GM23338 (cell line): ENCODE results near the gene GPD1. TPM values are rescaled to one million over a fixed set of nuclear protein-coding genes. Genes with fewer than 3 reads are reported as not detected.

Source experiments
- ATAC-seq: fragments of 200-7000 bp; cut with Tn5 transposase; 3 replicates; pipeline ENCODE4 v1.9.1; 2020
- DNase-seq: peaks from one replicate; pipeline ENCODE4 v3.0.0-alpha.2; 2015; ENCODE audit warnings: low spot score
- H2AFZ ChIP-seq: fragments of 200-600 bp; sonication (generic); 2 replicates; pipeline ENCODE4 v1.8.0; 2016; ENCODE audit warnings: antibody characterized with exemption, mild to moderate bottlenecking, moderate library complexity
- H3F3A ChIP-seq: fragments of 200-600 bp; sonication (generic); replicated peaks from 2 replicates; pipeline ENCODE4 v1.8.0; 2017; ENCODE audit warnings: antibody characterized with exemption, mixed run types, low read depth
- H3K27ac ChIP-seq: fragments of 200-600 bp; sonication (generic); 2 replicates; pipeline ENCODE4 v1.6.1; 2016; ENCODE audit warnings: low read depth
- H3K27me3 ChIP-seq: fragments of 200-600 bp; sonication (generic); 2 replicates; pipeline ENCODE4 v1.8.0; 2016; ENCODE audit warnings: mild to moderate bottlenecking, mixed run types, moderate library complexity; ENCODE audit not compliant: insufficient read depth
- H3K36me3 ChIP-seq: fragments of 200-600 bp; sonication (generic); 2 replicates; pipeline ENCODE4 v1.8.0; 2016; ENCODE audit warnings: mild to moderate bottlenecking; ENCODE audit not compliant: insufficient read depth
- H3K4me1 ChIP-seq: fragments of 200-600 bp; sonication (generic); 2 replicates; pipeline ENCODE4 v1.8.0; 2016; ENCODE audit warnings: mild to moderate bottlenecking, moderate library complexity; ENCODE audit not compliant: insufficient read depth
- H3K4me2 ChIP-seq: fragments of 200-600 bp; sonication (generic); 2 replicates; pipeline ENCODE4 v1.7.1; 2017; ENCODE audit warnings: mixed run types
- H3K4me3 ChIP-seq: fragments of 200-600 bp; sonication (generic); 2 replicates; pipeline ENCODE4 v1.6.1; 2016; ENCODE audit warnings: mixed run types
- H3K79me2 ChIP-seq: fragments of 200-600 bp; sonication (generic); replicated peaks from 2 replicates; pipeline ENCODE4 v1.8.0; 2017; ENCODE audit warnings: mild to moderate bottlenecking; ENCODE audit not compliant: insufficient read depth
- H3K9me2 ChIP-seq: fragments of 200-600 bp; sonication (generic); 2 replicates; pipeline ENCODE4 v1.8.0; 2017; ENCODE audit not compliant: insufficient read depth
- H4K20me1 ChIP-seq: fragments of 200-600 bp; sonication (generic); replicated peaks from 2 replicates; pipeline ENCODE4 v1.8.0; 2017; ENCODE audit warnings: mild to moderate bottlenecking; ENCODE audit not compliant: insufficient read depth
- H3K27ac Mint-ChIP-seq: 2 replicates; pipeline ENCODE4 v1.8.0; 2020; ENCODE audit warnings: inconsistent platforms, mild to moderate bottlenecking, moderate library complexity, mixed read lengths
- H3K27me3 Mint-ChIP-seq: 3 replicates; pipeline ENCODE4 v1.8.0; 2022; ENCODE audit warnings: low read depth, mild to moderate bottlenecking, moderate library complexity, mixed read lengths, inconsistent platforms; ENCODE audit not compliant: insufficient read depth, poor library complexity
- H3K36me3 Mint-ChIP-seq: 3 replicates; pipeline ENCODE4 v1.8.0; 2021; ENCODE audit warnings: low read depth, mild to moderate bottlenecking, inconsistent platforms, moderate library complexity, mixed read lengths
- H3K4me1 Mint-ChIP-seq: 3 replicates; pipeline ENCODE4 v1.8.0; 2020; ENCODE audit warnings: mild to moderate bottlenecking, inconsistent platforms, mixed read lengths
- H3K4me3 Mint-ChIP-seq: 3 replicates; pipeline ENCODE4 v1.8.0; 2021; ENCODE audit warnings: moderate library complexity, mild to moderate bottlenecking, inconsistent platforms, mixed read lengths
- H3K9me3 Mint-ChIP-seq: 3 replicates; pipeline ENCODE4 v1.8.0; 2020; ENCODE audit warnings: moderate library complexity, mild to moderate bottlenecking, inconsistent platforms, mixed read lengths
- NANOG ChIP-seq: IDR thresholded peaks from 2 replicates; pipeline ENCODE4 v1.6.1; 2016; ENCODE audit warnings: antibody characterized with exemption, borderline replicate concordance
- ZNF114 ChIP-seq: fragments of 250-450 bp; sonication (Bioruptor Pico); IDR thresholded peaks from 2 replicates; pipeline ENCODE4 v1.5.0; 2020; ENCODE audit warnings: mild to moderate bottlenecking, moderate library complexity
- ZNF331 ChIP-seq: fragments of 250-450 bp; sonication (Bioruptor Pico); IDR thresholded peaks from 2 replicates; pipeline ENCODE4 v1.5.0; 2020; ENCODE audit warnings: low read depth, mild to moderate bottlenecking, moderate library complexity
- polyA plus RNA-seq: library from polyadenylated mRNA; unstranded; fragments of >200 nt; fragmentation: Nextera tagmentation; extraction: Ambion mirVana; gene quantifications from 2 replicates; pipeline ENCODE4 v1.2.1, GENCODE V29; 2016
- total RNA-seq: library from RNA; depleted of rRNA; stranded (reverse); fragments of >200 nt; shearing (Covaris generic); gene quantifications from 2 replicates; pipeline ENCODE4 v1.2.3, GENCODE V29; 2014
- TF ChIP-seq, protein P1 (sequence below): IDR thresholded peaks from one replicate; pipeline ENCODE4 v1.6.1; 2018; ENCODE audit warnings: antibody characterized with exemption; ENCODE audit not compliant: unreplicated experiment
- TF ChIP-seq, protein P2 (sequence below): IDR thresholded peaks from 2 replicates; pipeline ENCODE4 v1.6.1; 2016; ENCODE audit warnings: antibody characterized with exemption

GPD1 gene
- total and polyA plus RNA-seq, 2 experiments from 2014 or later: 0.36 to 0.45 TPM

DNA sequence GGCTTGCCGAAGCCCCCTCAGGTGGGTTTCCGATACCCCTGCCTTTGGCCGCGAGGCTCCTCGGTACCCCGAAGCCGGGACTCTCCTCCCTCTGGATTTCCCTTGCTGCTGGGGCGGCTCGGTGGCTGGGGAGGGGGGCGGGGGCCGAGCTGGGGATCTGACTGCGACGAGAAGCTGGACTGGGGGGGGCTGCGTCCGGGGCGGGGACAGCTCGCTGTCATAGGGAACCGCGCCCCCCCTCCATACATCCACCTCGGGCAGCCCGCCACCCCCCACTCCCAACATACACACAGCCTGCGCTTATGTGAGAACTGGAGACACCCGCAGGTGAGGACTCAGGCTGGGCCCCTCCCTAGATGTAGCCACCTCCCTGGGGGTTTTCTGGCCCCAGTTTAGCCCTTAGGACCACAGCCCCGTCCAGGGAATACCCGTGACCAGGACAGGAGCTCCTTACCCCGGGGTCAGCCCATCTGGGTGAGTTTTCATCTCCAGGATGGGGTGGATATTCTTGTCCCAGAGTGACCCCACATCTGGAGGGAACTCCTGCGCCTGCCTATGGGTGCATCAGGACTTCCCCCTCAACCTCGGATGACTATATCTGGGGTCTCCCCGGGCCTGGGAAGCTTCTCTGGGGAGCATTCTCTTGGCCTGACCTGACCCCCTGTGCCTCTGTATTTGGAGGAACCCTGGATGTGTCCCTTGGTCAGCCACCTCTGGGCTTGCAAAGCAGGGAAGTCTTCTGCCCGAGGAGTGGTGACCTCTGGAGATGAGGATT, 45.7 kb upstream of the GPD1 start (continued):
- TF ChIP-seq, protein P1, sequence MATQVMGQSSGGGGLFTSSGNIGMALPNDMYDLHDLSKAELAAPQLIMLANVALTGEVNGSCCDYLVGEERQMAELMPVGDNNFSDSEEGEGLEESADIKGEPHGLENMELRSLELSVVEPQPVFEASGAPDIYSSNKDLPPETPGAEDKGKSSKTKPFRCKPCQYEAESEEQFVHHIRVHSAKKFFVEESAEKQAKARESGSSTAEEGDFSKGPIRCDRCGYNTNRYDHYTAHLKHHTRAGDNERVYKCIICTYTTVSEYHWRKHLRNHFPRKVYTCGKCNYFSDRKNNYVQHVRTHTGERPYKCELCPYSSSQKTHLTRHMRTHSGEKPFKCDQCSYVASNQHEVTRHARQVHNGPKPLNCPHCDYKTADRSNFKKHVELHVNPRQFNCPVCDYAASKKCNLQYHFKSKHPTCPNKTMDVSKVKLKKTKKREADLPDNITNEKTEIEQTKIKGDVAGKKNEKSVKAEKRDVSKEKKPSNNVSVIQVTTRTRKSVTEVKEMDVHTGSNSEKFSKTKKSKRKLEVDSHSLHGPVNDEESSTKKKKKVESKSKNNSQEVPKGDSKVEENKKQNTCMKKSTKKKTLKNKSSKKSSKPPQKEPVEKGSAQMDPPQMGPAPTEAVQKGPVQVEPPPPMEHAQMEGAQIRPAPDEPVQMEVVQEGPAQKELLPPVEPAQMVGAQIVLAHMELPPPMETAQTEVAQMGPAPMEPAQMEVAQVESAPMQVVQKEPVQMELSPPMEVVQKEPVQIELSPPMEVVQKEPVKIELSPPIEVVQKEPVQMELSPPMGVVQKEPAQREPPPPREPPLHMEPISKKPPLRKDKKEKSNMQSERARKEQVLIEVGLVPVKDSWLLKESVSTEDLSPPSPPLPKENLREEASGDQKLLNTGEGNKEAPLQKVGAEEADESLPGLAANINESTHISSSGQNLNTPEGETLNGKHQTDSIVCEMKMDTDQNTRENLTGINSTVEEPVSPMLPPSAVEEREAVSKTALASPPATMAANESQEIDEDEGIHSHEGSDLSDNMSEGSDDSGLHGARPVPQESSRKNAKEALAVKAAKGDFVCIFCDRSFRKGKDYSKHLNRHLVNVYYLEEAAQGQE: no peak
- TF ChIP-seq, protein P2, sequence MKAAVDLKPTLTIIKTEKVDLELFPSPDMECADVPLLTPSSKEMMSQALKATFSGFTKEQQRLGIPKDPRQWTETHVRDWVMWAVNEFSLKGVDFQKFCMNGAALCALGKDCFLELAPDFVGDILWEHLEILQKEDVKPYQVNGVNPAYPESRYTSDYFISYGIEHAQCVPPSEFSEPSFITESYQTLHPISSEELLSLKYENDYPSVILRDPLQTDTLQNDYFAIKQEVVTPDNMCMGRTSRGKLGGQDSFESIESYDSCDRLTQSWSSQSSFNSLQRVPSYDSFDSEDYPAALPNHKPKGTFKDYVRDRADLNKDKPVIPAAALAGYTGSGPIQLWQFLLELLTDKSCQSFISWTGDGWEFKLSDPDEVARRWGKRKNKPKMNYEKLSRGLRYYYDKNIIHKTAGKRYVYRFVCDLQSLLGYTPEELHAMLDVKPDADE: no peak

DNA sequence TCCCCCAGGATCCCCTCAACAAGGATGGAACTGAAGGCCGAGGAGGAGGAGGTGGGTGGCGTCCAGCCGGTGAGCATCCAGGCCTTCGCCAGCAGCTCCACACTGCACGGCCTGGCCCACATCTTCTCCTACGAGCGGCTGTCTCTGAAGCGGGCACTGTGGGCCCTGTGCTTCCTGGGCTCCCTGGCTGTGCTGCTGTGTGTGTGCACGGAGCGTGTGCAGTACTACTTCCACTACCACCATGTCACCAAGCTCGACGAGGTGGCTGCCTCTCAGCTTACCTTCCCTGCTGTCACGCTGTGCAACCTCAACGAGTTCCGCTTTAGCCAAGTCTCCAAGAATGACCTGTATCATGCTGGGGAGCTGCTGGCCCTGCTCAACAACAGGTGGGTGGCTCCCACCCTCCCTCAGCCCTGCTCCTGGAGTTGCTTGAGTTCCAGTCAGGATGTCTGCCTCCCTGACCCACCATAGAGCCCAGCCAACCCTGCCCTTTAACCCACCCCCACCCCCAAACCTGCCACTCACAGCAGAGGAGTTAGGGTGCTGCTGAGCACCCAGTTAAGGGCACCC, 45.0 kb upstream of the GPD1 start:
- no peak overlapping the region for H3K4me2 ChIP-seq
- no peaks in the 10 kb centered on the region; the same call in 2 of the 3 replicates for H3K36me3 Mint-ChIP-seq
- H3K9me2 ChIP-seq: no peaks in the 10 kb centered on the region
- H3K9me3 Mint-ChIP-seq: no peaks in the 10 kb centered on the region; the same call in 1 of the 3 replicates
- H4K20me1 ChIP-seq: no peaks in the 10 kb centered on the region
- H3F3A ChIP-seq: peaks cover 9% of the 10 kb centered on the region
- H3K27ac ChIP-seq: no peak overlapping the region
- no peak for DNase-seq
- no peak overlapping the region for H3K4me3 ChIP-seq
- ATAC-seq: no peak
- peaks cover 50% of the 10 kb centered on the region for H3K27me3 Mint-ChIP-seq
- H3K4me1 Mint-ChIP-seq: peaks cover 28% of the 10 kb centered on the region
- no peaks in the 10 kb centered on the region for H3K79me2 ChIP-seq
- peaks cover 83% of the 10 kb centered on the region for H3K27me3 ChIP-seq
- peak overlapping the region; percentile 62; the same call in 2 of the 3 replicates for H3K4me3 Mint-ChIP-seq
- no peaks in the 10 kb centered on the region for H3K36me3 ChIP-seq
- H3K27ac Mint-ChIP-seq: no peak overlapping the region
- TF ChIP-seq ZNF114 (no peak), NANOG (no peak)
- no peak overlapping the region for H2AFZ ChIP-seq
- peaks cover 9% of the 10 kb centered on the region for H3K4me1 ChIP-seq

DNA sequence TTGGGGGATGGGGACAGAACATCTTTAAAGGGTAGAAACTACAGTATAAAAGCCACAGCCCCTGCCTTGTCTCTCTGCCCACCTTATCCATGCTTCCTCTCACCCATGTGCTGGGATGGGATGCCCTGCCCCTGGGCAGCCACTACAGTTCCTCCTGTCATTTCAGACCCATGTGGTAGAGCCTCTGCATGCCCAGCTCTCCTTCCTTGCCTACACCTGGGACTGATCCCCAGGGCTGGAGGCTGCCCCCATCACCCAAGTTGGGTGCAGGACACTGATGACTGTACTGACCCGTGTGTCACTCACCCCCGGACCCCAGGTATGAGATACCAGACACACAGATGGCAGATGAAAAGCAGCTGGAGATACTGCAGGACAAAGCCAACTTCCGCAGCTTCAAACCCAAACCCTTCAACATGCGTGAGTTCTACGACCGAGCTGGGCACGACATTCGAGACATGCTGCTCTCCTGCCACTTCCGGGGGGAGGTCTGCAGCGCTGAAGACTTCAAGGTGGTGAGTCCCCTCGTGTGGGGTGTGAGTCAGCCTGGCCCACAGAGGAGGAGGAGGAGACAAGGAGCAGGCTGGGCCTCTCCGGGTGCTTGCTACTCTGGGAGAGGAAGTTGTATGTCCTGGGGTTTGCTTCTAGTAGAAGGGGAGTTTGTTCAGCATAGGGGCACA, 44.2 kb upstream of the GPD1 start:
- Mint-ChIP-seq H3K27ac (no peak overlapping the region), H3K27me3 (peaks cover 47% of the 10 kb centered on the region), H3K36me3 (no peaks in the 10 kb centered on the region; the same call in 2 of the 3 replicates), H3K4me1 (peaks cover 28% of the 10 kb centered on the region), H3K9me3 (no peaks in the 10 kb centered on the region; the same call in 1 of the 3 replicates), H3K4me3 (no peak overlapping the region; the same call in 2 of the 3 replicates)
- H3K27me3 ChIP-seq: peaks cover 76% of the 10 kb centered on the region
- no peak overlapping the region for H3K4me3 ChIP-seq
- H3K36me3 ChIP-seq: no peaks in the 10 kb centered on the region
- no peaks in the 10 kb centered on the region for H3K9me2 ChIP-seq
- H2AFZ ChIP-seq: no peak overlapping the region
- no peaks in the 10 kb centered on the region for H4K20me1 ChIP-seq
- H3K4me1 ChIP-seq: peaks cover 9% of the 10 kb centered on the region
- DNase-seq (no peak), ATAC-seq (no peak)
- H3K27ac ChIP-seq: no peak overlapping the region
- H3K4me2 ChIP-seq: no peak overlapping the region
- H3F3A ChIP-seq: peaks cover 9% of the 10 kb centered on the region
- TF ChIP-seq ZNF331 (CRISPR knock-in tag): no peak
- H3K79me2 ChIP-seq: no peaks in the 10 kb centered on the region
